Inflammatory macrophage (primary cell): ENCODE measurements around the gene KIFC1.
"Not testable (repeated sequence)": the region's sequence is repeated elsewhere in the genome, so short reads cannot be mapped to it uniquely, and the experiment has no call there.

Experiments used
- DNase-seq, 2 donors: peaks; one replicate each; pipeline ENCODE4 v3.0.0-alpha.2; 2020 to 2022
- total RNA-seq, 18 experiments: gene quantifications; one replicate each; lab custom pipeline; 2026; ENCODE audit warnings: mixed read lengths in 6 of 18, inconsistent platforms in 2 of 18; lab: John Stamatoyannopoulos, UW

The KIFC1 gene, protein sequence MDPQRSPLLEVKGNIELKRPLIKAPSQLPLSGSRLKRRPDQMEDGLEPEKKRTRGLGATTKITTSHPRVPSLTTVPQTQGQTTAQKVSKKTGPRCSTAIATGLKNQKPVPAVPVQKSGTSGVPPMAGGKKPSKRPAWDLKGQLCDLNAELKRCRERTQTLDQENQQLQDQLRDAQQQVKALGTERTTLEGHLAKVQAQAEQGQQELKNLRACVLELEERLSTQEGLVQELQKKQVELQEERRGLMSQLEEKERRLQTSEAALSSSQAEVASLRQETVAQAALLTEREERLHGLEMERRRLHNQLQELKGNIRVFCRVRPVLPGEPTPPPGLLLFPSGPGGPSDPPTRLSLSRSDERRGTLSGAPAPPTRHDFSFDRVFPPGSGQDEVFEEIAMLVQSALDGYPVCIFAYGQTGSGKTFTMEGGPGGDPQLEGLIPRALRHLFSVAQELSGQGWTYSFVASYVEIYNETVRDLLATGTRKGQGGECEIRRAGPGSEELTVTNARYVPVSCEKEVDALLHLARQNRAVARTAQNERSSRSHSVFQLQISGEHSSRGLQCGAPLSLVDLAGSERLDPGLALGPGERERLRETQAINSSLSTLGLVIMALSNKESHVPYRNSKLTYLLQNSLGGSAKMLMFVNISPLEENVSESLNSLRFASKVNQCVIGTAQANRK
- 7.8 to 30.4 (median 19.0) reads per million in 18 experiments for total RNA-seq

DNA sequence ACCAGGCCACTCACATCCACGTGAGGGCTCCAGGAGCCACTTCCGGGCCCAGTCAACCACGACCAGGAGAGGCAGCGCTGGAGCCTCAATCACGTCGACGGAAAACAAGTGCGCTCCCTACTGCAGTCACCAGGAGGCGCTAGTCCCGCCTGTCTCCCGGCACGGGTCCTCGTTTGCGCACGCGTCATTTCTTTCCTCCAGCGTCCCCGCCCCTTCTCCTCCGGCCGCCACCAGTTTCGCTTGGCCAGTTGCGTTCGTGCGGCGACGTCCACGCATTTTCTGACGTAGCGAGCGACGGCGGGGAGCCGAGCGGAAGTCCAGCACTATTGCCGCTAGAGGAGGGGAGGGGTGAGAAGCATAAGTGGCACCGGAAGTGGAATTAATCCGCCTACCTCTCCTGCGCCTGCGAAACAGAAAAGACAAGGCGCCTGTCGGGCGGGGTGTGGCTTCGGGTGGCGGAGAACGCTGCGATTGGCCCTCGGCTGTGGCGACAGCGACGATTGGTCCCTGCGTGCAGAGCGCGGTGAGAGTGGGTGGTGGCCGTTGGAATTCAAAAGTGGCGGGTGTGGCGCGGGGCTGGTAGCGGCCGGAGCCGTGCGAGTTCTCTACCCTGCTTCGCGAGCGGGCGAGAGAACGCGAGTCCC lies at the start of gene KIFC1:
KIFC1 (plus strand) TSS at position 546 of the 644 bp plus-strand sequence. CDS start 163 bp downstream, outside the sequence.
- peak; percentile 100 for DNase-seq

DNA sequence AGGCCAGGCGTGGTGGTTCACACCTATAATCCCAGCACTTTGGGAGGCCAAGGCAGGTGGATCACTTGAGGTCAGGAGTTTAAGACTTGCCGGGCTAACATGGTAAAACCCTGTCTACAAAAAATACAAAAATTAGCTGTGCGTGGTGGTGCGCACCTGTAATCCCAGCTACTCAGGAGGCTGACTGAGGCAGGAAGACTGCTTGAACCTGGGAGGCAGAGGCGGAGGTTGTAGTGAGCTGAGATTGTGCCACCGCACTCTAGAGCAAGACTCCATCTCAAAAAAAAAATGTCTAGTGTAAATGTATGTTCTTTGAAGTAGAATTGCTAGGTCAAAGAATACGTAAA lies 48.0 kb upstream of the KIFC1 start:
- DNase-seq, result not testable (repeated sequence)

DNA sequence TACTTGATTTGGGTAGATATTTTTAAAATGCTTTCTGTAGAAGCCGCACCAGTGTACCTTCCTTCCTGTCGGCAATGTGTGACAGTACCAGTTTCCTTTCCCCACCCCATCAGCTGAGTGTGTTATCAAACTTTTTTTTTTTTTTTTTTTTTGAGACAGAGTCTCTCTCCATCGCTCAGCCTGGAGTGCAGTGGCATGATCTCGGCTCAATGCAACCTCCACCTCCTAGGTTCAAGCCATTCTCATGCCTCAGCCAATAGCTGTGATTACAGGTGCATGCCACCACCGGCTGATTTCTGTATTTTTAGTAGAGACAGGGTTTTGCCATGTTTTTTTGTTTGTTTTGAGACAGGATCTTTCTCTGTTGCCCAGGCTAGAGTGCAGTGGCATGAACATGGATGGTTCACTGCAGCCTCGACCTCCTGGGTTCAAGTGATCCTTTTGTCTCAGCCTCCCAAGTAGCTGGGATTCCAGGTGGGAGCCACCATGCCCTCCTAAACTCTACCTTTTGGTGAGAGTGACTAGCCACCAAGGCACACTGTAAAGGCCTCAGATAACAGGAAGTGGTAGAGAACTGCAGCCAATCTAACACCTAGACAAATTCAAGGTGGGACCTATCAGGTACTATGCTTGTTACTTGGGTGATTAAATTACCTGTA lies 47.5 kb upstream of the KIFC1 start:
- no peak for DNase-seq

DNA sequence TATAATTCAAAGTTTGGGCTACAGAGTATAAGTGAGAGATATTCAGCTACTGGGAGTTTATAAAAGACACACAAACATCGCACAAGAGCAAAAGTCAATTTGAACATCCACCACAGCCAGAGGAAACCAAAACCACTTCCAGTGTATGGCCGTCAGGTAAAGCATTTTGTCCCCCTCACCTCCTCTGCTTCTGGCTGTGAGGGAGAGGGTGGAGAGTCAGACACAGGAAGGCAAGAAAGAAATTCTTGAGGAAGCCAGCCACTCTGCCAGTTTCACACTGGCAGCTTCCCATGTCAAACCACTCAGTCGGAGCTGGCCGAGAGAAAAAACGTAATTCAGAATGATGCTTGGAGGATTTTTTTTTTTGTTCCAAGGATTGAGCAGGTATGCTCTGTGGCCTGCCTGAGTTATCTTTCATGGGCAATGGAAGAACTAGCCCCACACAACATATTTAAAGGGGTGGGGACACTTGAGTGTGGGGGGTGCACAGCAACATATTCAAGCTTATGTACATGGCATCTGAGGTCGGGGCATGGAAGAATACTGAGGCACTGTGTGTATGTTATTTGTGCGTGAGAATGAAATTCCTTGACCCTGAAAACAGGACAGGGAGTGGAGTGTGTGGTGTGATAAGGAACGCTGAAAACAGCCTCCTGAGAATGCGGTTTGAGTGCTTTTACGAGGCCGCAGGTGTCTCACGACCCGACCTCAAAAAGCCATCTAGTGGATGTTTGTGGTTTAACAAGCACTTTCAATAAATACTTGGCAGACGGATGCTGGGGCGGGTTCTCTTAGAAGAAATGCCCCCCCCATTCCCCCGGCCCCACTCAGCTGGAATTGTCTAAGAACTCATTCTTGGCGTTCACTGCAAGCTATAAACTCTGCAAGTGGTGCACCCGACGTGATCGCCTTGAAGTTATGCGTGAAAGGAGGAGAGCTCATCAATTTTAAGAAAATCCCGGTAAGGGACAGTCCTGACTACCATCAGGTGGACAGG lies 46.6 kb upstream of the KIFC1 start:
- DNase-seq, result peak; percentile 57 to 60

DNA sequence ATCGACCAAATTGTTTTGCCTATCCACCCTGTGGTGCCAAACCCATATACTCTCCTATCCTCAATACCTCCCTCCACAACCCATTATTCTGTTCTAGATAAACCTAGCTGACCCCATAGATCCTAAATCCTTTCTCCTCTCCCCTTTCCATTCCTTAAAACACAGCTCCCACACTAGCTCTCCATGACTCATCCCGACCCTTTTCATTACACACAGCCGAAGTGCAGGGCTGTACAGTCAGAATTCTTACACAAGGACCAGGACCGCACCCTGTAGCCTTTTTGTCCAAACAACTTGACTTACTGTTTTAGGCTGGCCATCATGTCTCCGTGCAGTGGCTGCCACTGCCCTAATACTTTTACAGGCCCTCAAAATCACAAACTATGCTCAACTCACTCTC lies 44.7 kb upstream of the KIFC1 start:
- not testable (repeated sequence) for DNase-seq

DNA sequence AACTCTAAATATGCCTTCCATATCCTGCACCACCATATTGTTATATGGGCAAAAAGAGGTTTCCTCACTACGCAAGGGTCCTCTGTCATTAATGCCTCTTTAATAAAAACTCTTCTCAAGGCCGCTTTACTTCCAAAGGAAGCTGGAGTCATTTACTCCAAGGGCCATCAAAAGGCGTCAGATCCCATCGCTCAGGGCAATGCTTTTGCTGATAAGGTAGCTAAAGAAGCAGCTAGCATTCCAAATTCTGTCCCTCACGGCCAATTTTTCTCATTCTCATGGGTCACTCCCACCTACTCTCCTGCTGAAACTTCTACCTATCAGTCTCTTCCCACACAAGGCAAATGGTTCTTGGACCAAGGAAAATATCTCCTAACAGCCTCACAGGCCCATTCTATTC lies 43.8 kb upstream of the KIFC1 start:
- DNase-seq, result no peak

DNA sequence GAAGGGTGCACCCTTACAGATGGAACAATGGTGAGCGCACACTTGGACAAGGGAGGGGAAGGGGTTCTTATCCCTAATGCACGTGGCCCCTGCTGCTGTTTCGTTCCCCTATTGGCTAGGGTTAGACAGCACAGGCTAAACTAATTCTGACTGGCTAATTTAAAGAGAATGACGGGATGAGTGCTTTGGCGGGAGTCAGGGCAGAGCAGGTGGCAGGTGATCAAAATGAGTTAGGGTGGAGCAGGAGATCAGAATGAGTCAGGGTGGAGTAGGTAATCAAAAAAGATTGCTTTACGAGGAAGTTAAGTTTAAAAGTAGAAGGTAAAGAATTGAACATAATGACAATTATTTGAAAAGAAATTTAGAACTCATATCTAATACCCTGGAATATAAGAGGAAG lies 35.8 kb upstream of the KIFC1 start:
- DNase-seq, result not testable (repeated sequence)

DNA sequence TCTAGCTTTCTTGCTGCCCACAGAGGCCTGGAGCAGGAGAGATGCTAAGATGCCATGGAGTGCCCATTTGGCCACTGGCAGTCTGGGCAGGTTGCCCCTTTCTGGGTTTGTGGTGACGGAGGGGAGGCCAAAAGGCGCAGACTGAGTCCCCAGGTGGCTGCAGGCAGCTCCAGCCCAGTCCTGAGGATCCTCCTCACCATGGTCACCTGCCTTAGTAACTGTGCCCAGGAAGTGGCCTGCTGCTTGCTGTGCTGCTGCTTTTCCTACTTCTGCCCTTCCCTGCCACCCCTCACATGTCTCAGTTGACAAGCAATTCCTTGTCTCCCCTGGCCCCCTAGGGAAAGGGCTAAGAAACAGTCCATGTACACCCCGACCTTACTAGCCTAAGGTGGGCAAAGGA lies 35.3 kb upstream of the KIFC1 start:
- no peak for DNase-seq

DNA sequence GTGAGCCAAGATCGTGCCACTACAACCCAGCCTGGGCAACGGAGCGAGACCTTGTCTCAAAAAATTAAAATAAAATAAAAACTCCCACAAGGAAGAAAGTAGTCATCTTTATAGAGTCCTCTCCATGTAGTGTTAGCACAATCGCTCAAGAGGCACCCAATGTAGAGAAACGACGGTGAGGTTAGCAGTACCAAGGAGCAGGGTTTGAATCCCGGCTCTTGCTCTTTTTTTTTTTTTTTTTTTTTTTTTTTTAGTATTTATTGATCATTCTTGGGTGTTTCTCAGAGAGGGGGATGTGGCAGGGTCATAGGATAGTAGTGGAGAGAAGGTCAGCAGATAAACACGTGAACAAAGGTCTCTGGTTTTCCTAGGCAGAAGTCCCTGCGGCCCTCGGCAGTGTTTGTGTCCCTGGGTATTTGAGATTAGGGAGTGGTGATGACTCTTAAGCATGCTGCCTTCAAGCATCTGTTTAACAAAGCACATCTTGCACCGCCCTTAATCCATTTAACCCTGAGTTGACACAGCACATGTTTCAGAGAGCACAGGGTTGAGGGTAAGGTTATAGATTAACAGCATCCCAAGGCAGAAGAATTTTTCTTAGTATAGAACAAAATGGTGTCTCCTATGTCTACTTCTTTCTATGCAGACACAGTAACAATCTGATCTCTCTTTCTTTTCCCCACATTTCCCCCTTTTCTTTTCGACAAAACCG lies 34.3 kb upstream of the KIFC1 start:
- not testable (repeated sequence) for DNase-seq

DNA sequence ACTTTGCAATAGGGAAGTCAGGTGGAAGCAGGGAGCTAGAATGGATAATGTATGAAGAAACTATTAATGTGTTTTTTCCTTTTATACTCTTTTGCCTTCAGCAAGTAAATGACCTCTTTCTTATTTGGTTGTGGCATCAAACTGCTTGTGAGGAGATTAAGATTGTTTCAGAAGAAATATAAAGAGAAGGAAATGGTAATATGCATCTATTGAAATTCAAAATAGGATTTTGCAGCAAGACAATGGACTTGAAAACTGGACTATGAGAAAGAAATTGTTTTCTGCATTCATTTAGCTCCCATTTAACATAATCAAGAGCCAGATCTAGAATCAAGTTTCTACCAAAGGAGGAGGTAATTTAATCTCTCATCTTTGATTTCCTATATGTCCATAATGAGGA lies 32.3 kb upstream of the KIFC1 start:
- no peak for DNase-seq

DNA sequence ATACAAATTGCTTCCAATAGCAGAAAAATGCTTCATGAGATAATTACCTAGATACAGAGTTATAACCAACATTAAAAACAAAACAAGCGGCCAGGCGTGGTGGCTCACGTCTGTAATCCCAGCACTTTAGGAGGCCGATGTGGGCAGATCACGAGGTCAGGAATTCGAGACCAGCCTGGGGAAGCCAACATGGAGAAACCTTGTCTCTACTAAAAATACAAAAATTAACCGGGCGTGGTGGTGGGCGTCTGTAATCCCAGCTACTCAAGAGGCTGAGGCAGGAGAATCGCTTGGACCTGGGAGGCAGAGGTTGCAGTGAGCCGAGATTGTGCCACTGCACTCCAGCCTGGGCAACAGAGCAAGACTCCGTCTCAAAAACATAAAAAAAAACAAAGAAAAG lies 28.1 kb upstream of the KIFC1 start:
- not testable (repeated sequence) for DNase-seq

DNA sequence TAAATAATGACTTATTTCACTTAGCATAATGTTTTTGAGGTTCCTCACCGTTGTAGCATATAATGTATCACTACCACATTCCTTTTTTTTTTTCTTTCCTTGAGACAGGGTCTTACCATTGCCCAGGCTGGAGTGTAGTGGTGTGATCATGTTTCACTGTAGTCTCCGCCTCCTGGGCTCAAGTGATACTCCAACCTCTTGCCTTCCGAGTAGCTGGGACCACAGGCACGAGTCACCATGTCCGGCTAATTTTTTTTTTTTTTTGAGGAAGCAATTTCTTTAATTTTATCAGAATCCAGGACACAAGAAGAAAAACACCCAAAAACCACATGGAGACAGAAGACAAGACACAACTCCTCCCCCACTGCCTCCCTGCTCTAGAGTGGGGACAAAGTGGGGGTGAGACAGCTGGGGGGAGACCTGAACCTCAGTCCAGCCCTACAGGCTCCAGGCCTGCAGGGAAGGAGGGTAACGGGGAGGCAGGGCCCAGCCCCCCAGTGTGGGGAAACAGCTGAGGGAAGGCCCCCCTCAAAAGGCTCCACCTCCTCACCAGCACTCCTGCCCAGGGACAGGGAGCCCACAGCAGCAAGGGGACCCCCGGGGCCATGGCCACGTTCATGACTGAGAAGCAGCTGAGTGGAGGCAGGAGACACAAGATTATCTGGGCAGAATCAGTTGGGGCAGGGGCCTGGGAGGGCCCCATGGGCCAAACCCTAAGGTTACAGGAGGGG lies 27.0 kb upstream of the KIFC1 start:
- peak; percentile 41 to 53 for DNase-seq

DNA sequence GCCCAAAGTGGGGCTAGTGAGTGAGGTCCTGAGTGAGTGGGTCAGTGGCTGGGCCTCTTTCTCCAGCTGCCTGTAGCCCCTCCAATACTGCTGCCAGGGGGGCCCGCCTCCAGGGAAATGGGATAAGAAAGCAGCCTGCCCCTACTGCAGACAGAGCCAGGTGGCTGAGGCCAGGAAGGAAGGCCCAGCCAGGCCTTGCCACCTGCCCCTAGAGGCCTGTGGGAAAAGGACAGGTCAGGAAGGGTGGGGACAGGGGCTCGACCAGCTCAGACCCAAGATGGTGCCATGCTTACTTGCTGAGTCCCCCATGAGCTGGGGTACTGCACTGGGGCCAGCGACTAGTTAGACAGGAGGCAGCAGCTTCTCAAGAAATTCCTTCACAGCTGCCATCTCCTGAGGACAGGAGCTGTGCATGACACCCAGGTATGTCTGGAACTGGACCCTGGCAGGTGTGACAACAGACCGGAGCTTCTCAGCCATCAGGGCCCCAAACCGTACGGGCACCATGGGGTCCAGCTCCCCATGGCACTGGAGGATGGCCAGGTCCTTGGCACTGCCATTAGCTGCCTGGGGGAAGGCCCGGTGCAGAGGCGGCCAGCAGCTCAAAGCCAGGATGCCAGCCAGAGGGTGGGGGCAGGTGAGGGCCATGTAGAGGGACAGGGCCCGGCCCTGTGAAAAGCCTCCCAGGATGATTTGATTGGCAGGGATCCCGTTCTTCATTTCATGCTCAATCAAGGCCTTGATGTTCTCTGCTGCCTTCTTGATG lies 26.2 kb upstream of the KIFC1 start:
- not testable (repeated sequence) for DNase-seq

DNA sequence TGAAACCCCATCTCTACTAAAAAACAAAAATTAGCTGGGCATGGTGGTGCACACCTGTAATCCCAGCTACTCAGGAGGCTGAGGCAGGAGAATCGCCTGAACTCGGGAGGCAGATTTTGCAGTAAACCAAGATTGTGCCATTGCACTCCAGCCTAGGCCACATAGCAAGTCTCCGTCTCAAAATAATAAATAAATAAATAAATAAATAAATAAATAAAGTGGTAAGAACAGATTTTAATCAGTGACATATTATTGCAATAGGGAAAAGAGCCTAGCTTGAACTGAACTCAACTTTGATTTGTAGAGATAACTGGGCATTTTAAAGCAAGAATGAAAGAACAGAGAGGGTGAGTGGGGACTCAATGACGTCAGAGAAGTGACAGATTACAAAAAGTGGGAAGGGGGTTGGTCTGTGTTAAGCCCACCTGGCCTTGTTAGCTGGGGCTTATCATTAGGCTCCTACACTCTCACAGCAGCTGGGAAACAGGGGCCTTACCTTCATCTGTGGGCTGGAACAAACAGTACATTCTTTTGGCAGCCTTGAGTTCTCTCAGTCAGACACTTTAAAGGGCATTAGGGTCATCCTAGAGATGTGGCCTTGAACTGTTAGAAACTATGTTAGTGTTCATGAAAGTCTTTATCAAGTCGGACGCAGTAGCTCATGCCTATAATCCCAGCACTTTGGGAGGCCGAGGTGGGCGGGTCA lies 24.5 kb upstream of the KIFC1 start:
- DNase-seq, result no peak

DNA sequence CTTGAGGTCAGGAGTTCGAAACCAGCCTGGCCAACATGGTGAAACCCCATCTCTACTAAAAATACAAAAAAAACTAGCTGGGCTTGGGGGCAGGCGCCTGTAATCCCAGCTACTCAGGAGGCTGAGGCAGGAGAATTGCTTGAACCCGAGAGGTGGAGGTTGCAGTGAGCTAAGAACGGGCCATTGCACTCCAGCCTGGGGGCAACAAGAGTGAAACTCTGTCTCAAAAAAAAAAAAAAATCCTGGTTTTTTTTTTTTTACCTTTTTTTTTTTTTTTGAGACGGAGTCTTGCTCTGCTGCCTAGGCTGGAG lies 24.0 kb upstream of the KIFC1 start:
- not testable (repeated sequence) for DNase-seq

DNA sequence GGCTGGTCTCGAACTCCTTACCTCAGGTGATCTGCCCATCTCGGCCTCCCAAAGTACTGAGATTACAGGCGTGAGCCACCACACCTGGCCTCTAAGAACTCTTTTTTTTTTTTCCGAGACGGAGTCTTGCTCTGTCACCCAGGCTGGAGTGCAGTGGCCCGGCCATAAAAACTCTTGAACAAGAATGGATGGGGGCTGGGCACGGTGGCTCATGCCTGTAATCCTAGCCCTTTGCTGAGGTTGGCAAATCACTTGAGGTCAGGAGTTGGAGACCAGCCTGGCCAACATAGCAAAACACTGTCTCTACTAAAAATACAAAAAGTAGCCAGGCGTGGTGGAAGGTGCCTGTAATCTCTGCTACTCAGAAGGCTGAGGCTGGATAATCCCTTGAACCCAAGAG lies 19.7 kb upstream of the KIFC1 start:
- not testable (repeated sequence) for DNase-seq

DNA sequence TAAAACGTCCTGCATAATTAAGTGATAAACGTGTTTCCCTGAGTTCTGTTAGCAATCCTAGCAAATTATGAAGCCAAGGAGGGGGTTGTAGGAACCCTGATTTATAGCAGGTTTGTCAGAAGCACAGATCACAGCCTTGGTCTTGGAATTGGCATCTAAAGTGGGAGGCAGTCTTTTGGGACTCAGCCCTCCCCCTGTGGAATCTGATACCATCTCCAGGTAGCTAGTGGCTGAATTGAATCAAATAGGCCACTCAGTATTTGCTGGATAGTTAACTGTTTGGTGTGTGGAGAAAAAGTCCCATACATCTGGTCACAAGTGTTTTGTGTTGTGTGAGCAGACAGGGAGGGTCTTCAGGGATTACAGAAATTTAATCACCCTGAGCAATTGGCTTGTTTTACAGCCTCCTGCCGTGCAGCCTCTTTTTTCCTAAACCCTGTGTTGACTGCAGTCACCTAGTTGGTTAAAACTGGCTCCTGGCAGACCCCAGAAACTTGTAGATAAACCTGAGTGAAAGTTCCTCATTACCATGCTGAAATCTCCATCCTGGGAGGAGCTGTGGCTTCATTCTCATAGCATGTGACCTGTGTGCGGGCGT lies 19.0 kb upstream of the KIFC1 start:
- peak in 1 of 2 donors; percentile 3 for DNase-seq
